ENCODE data around the gene NUDT8. TPM values are rescaled to one million over a fixed set of nuclear protein-coding genes. Genes with fewer than 3 reads are reported as not detected.

The NUDT8 gene
- total RNA-seq, 2 donors from 2014 or later, result 11.5 to 21.8 TPM

- no peak for TF ChIP-seq POLR2A (IDR thresholded peaks at IDR 0.05)
- TF ChIP-seq CTCF (IDR thresholded peaks at IDR 0.05), result no peak
- intact Hi-C loops (cut with DNase I), result no loop called here
- H3K27me3 ChIP-seq, result no peaks in the 10 kb centered on the region
- WGBS, 2 donors, result 83 to 90% methylated on average over 4 to 20 of the region's 20 CpGs
- peaks cover 30% of the 10 kb centered on the region for H3K4me1 ChIP-seq
- H3K9me3 ChIP-seq, result no peaks in the 10 kb centered on the region
- DNase-seq, result no peak
- ATAC-seq, result no peak
- H3K36me3 ChIP-seq (replicated peaks in 1 of 2; ENCODE audit: insufficient read depth in 1 of 2, low read depth in 2 of 2), result no peaks in the 10 kb centered on the region
- H3K4me3 ChIP-seq, result no peak overlapping the region
- H3K27ac ChIP-seq, result no peak overlapping the region
These were observed 4.9 kb upstream of the NUDT8 start for GRCh38 chr11:67634366-67635230.

GRCh38 chr11:67633758-67634365, 4.1 kb upstream of the NUDT8 start:
- H3K36me3 ChIP-seq (replicated peaks in 1 of 2; ENCODE audit: insufficient read depth in 1 of 2, low read depth in 2 of 2), result no peaks in the 10 kb centered on the region
- no peaks in the 10 kb centered on the region for H3K27me3 ChIP-seq
- no peak overlapping the region for H3K27ac ChIP-seq
- peaks cover 38% of the 10 kb centered on the region for H3K4me1 ChIP-seq
- intact Hi-C loops (cut with DNase I), result no loop called here
- H3K9me3 ChIP-seq, result no peaks in the 10 kb centered on the region
- ATAC-seq, result no peak
- TF ChIP-seq CTCF (IDR thresholded peaks at IDR 0.05) (no peak), POLR2A (IDR thresholded peaks at IDR 0.05) (no peak)
- DNase-seq, result no peak
- 80 to 83% methylated on average over 11 to 17 of the region's 22 CpGs for WGBS, 2 donors
- H3K4me3 ChIP-seq, result no peak overlapping the region

GRCh38 chr11:67632982-67633755, 3.4 kb upstream of the NUDT8 start:
- no peaks in the 10 kb centered on the region for H3K27me3 ChIP-seq
- H3K27ac ChIP-seq, result peak overlapping the region; percentile 30 to 93 (median 68)
- ATAC-seq, result no peak
- DNase-seq, result no peak
- no peaks in the 10 kb centered on the region for H3K9me3 ChIP-seq
- WGBS, 2 donors, result 87% methylated on average over 25 to 30 of the region's 30 CpGs
- no peaks in the 10 kb centered on the region for H3K36me3 ChIP-seq (replicated peaks in 1 of 2; ENCODE audit: insufficient read depth in 1 of 2, low read depth in 2 of 2)
- no peak for TF ChIP-seq CTCF (IDR thresholded peaks at IDR 0.05)
- TF ChIP-seq POLR2A (IDR thresholded peaks at IDR 0.05), result no peak
- intact Hi-C loops (cut with DNase I), result no loop called here
- no peak overlapping the region for H3K4me3 ChIP-seq
- peaks cover 42% of the 10 kb centered on the region for H3K4me1 ChIP-seq

- peak in 1 of 7 experiments; percentile 6 for TF ChIP-seq CTCF (IDR thresholded peaks at IDR 0.05)
- no peak for TF ChIP-seq POLR2A (IDR thresholded peaks at IDR 0.05)
- 30 to 55% methylated on average over 7 to 12 of the region's 12 CpGs for WGBS, 2 donors
- H3K9me3 ChIP-seq, result no peaks in the 10 kb centered on the region
- intact Hi-C loops (cut with DNase I), result no loop called here
- H3K4me3 ChIP-seq, result no peak overlapping the region
- H3K27me3 ChIP-seq, result no peaks in the 10 kb centered on the region
- ATAC-seq (peak; percentile 36), DNase-seq (peak; percentile 91 to 96 (median 94))
- peak overlapping the region; percentile 46 to 93 (median 82) for H3K27ac ChIP-seq
- H3K36me3 ChIP-seq (replicated peaks in 1 of 2; ENCODE audit: insufficient read depth in 1 of 2, low read depth in 2 of 2), result no peaks in the 10 kb centered on the region
- H3K4me1 ChIP-seq, result peaks cover 42% of the 10 kb centered on the region
These were observed 2.6 kb upstream of the NUDT8 start for GRCh38 chr11:67632175-67632981.
